Non-pigmented ciliary epithelial cell (primary cell): ENCODE measurements around the gene STAG3.
"Not testable (repeated sequence)": the region's sequence is repeated elsewhere in the genome, so short reads cannot be mapped to it uniquely, and the experiment has no call there.

Source experiments
- DNase-seq: peaks from one replicate; pipeline ENCODE4 v3.0.0-alpha.2; 2010; ENCODE audit warnings: low read depth

Gene STAG3

GRCh38 chr7:100175296-100175935, 2.3 kb upstream of the STAG3 start:
- DNase-seq: no peak

GRCh38 chr7:100176096-100177044, 1.3 kb upstream of the STAG3 start:
- DNase-seq: no peak

- DNase-seq: not testable (repeated sequence)
These were observed 2.4 kb downstream of the STAG3 start for GRCh38 chr7:100180084-100180483.

GRCh38 chr7:100182616-100183015, 4.9 kb downstream of the STAG3 start:
- DNase-seq: not testable (repeated sequence)

DNA sequence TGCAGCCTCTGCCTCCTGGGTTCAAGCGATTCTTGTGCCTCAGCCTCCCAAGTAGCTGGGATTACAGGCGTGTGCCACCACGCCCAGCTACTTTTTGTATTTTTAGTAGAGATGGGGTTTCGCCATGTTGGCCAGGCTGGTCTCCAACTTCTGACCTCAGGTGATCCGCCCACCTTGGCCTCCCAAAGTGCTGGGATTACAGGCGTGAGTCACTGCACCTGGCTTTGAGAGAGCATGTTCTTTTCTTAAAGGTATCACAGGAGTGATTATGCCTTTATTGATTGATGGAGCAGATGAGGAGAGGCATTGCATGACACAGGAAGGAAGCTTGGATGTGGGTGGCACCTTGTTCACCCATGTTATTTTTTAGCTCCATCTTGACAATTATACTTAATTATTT, 5.4 kb downstream of the STAG3 start:
- not testable (repeated sequence) for DNase-seq

GRCh38 chr7:100185726-100186125, 8.0 kb downstream of the STAG3 start:
- DNase-seq: no peak

DNA sequence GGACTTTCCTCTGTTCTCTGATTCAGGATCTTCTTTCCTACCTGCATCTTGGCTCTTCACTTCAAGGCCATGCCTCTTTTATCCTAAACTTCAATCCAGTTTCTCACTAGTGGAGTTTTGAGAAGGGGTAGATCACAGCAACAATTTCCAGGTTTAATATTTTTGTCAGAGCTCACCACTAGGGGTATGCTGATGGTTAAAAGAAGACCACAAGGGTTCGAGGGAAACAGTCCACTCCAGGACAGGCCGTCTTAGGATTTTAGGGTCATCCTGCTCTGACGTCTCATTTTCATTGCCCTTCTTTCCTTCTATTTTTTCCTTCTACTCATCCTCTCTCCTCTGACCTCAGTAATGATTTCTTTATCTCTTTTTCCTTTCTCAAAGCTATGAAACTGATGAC, 11.3 kb downstream of the STAG3 start:
- no peak for DNase-seq

DNA sequence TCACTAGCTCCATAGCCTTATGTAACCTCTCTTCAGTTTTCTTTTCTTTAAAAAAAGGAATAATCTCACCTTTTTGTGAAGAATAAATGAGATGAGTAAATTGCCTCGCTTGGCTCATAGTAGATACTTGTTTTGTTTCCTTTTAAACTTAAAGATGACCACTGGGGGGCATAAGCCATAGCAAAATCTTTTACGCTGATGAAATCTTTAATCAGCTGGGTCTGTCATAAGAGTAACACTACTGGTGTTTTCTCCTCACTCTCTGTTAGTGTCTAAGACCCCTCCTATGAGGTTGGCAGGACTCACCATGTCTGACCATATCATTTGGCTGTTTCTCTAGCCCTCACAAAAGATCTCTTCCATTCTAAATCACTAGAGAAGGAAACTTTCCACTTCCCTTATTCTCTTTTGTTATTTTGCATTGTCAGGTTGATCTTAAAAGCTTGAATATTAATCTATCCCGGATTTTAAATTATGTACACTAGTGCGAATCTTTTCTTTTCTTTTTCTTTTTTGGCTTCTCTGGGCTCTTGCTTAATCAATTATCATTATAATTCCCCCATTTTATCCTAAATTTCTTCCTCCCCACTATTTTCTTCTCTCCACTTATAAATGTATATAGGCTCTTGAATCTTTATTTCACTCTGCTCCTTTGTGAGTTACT, 12.5 kb downstream of the STAG3 start:
- DNase-seq: no peak

- peak; percentile 51 for DNase-seq
These were observed 14.1 kb downstream of the STAG3 start for GRCh38 chr7:100191775-100192174.

- not testable (repeated sequence) for DNase-seq
These were observed 14.7 kb downstream of the STAG3 start for GRCh38 chr7:100192281-100192862.

DNA sequence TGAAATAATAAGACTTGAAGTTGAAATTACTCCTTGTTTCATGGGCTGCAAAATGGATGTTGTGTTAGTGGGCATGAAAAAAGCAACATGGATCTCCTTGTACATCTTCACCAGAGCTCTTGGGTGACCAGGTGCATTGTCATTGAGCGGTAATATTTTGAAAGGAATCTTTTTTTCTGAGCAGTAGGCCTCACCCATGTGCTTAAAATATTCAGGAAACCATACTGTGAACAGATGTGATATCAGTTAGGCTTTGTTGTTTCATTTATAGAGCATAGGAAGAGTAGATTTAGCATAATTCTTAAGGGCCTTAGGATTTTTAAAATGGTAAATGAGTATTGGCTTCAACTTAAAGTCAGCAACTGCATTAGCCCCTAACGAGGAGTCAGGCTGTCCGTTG, 15.3 kb downstream of the STAG3 start:
- DNase-seq: no peak

GRCh38 chr7:100195222-100195621, 17.5 kb downstream of the STAG3 start:
- DNase-seq: no peak

- DNase-seq: not testable (repeated sequence)
These were observed 18.2 kb downstream of the STAG3 start for GRCh38 chr7:100195901-100196322.

DNA sequence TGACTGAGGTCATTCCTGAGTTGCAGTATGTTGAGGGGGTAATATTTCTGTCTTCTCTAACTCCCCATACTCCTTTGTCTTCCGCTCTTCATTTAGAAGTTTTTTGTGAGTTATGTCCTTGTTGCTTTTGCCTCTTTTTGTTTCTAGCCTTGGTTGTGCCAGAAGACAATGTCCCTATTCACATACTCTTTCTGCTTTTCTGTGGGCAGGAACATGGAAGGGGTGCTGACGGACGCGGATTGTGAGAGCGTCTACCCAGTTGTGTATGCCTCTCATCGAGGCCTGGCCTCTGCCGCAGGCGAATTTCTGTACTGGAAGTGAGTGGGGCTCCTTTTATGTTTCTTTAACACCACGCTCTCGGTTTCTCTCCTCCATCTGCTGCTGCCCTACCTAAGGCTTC, 20.5 kb downstream of the STAG3 start:
- no peak for DNase-seq

GRCh38 chr7:100200693-100201092, 23.0 kb downstream of the STAG3 start:
- DNase-seq: no peak

DNA sequence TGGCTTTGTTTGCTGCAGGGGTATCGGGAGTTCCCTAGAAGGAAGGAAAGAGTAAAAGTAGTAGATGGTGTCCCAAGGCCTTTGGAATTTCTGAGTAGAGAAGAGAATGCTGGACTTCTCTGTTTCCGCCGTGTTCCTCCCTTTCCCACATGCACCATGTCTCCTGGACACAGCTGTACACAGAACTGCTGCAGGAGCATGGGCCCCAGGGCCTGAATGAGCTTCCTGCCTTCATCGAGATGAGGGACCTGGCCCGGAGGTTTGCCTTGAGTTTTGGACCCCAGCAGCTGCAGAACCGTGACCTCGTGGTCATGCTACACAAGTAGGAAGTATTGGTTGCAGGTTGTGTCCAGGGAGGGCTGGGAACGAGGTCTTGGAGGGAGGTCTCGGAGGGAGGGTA, 26.7 kb downstream of the STAG3 start:
- no peak for DNase-seq

DNA sequence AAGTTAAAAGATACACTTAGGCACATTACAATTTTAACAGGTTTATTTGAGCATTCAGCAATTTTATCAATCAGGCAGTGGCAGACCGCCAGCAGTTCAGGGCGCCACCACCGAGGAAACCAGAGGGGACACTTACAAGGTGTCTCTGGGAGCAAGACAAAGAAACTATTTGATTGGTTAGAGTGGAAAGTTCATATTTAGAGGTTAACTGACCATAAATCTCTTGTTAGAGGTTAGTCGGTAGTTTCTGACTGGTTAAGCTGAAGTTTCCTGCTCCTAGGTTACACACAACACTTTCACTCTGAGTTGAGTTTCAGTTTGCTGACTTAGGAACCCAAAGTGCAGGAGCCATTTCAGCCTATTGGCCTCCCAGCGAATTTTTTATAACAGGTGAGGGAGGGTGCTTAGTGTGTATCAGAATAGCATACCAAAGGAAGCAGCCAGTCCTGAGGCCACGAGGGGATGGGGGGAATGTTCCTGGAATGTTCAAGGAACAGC, 31.2 kb downstream of the STAG3 start:
- DNase-seq: no peak

- no peak for DNase-seq
These were observed 31.8 kb downstream of the STAG3 start for GRCh38 chr7:100209493-100209892.

DNA sequence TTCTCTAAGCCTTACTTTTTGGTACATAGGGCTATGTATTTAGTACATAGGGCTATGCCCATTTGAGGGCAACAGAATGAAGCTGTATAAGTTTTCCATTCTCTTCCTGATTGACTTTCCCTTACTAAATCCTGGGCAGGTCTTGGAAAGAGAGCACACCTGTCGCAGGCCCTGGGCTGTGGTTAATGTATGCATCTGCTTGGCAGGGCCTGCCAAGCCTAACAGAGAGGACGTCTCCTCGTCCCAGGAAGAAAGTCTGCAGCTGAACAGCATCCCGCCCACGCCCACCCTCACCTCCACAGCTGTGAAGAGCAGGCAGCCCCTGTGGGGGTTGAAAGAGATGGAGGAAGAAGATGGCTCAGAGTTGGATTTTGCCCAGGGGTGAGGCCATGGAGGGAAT, 33.1 kb downstream of the STAG3 start:
- DNase-seq: no peak

DNA sequence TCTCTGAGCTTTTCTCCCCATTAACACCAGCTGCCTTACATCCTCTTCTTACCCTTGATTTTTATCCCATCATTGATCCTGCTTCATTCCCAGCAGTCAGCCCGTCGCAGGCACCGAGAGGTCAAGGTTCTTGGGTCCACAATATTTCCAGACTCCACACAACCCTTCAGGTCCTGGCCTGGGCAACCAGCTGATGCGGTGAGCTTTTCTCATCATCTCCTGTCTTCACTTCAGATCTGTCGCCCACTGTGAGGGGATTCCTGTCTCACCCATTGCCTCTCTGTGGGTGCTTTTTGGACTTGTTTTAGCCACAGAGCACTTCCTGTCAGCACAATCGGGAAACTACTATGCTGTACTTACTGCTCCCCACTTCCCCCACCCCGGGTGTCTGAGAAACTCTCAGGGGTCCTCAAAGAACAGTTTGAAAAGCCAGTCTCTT, 33.6 kb downstream of the STAG3 start:
- no peak for DNase-seq

GRCh38 chr7:100212631-100213286, 35.0 kb downstream of the STAG3 start:
- no peak for DNase-seq

GRCh38 chr7:100213672-100214071, 36.0 kb downstream of the STAG3 start:
- DNase-seq: no peak
